ENCODE results near the gene ABCC4.

ABCC4 gene

GRCh38 chr13:94988654-94989053 is 312.6 kb downstream of the ABCC4 start:
- DNase-seq (ENCODE audit: low read depth), result no peak

- DNase-seq (ENCODE audit: low read depth), result no peak
These were observed 313.4 kb downstream of the ABCC4 start for GRCh38 chr13:94987869-94988268.

GRCh38 chr13:94987081-94987480 is 314.2 kb downstream of the ABCC4 start:
- DNase-seq (ENCODE audit: low read depth), result no peak

GRCh38 chr13:94984958-94985357 is 316.3 kb downstream of the ABCC4 start:
- no peak for DNase-seq (ENCODE audit: low read depth)

- DNase-seq (ENCODE audit: low read depth), result no peak
These were observed 322.7 kb downstream of the ABCC4 start for GRCh38 chr13:94978516-94978915.

GRCh38 chr13:94974015-94974951 is 327.0 kb downstream of the ABCC4 start:
- DNase-seq (ENCODE audit: low read depth), result no peak

- no peak for DNase-seq (ENCODE audit: low read depth)
These were observed 329.0 kb downstream of the ABCC4 start for GRCh38 chr13:94972262-94972661.
